Neuronal stem cell (in vitro differentiated cells): ENCODE results near the gene ABCD1.

ENCODE experiments used
- DNase-seq: peaks from one replicate; pipeline ENCODE4 v3.0.0-alpha.2; 2013; ENCODE audit warnings: low spot score
- H2AFZ ChIP-seq: one replicate; pipeline ENCODE4 v1.6.1; 2013; ENCODE audit warnings: mild to moderate bottlenecking, low read length, inconsistent platforms
- H2AK5ac ChIP-seq: 2 replicates; pipeline ENCODE4 v1.6.1; 2013; ENCODE audit warnings: low read depth, mild to moderate bottlenecking, inconsistent platforms, low read length, moderate library complexity, mixed read lengths
- H2BK120ac ChIP-seq: 2 replicates; pipeline ENCODE4 v1.6.1; 2013; ENCODE audit warnings: low read depth, mild to moderate bottlenecking, inconsistent platforms, low read length, moderate library complexity, mixed read lengths
- H2BK12ac ChIP-seq: one replicate; pipeline ENCODE4 v1.6.1; 2013; ENCODE audit warnings: low read length, inconsistent platforms
- H2BK15ac ChIP-seq: 2 replicates; pipeline ENCODE4 v1.6.1; 2013; ENCODE audit warnings: mild to moderate bottlenecking, low read length, inconsistent platforms, mixed read lengths
- H2BK5ac ChIP-seq: one replicate; pipeline ENCODE4 v1.6.1; 2013; ENCODE audit warnings: inconsistent platforms, mild to moderate bottlenecking, low read length, moderate library complexity
- H3K14ac ChIP-seq: one replicate; pipeline ENCODE4 v1.6.1; 2013; ENCODE audit warnings: low read length, inconsistent platforms
- H3K18ac ChIP-seq: 2 replicates; pipeline ENCODE4 v1.6.1; 2013; ENCODE audit warnings: low read length, inconsistent platforms
- H3K23ac ChIP-seq: 2 replicates; pipeline ENCODE4 v1.6.1; 2013; ENCODE audit warnings: low read depth, mild to moderate bottlenecking, mixed read lengths, low read length, inconsistent platforms; ENCODE audit not compliant: poor library complexity
- H3K27ac ChIP-seq: replicated peaks from 3 replicates; pipeline ENCODE4 v1.5.1; 2013; ENCODE audit warnings: low read length, inconsistent platforms
- H3K27me3 ChIP-seq, 3 experiments: 2 replicates each; pipeline ENCODE4 v1.6.1; 2013; ENCODE audit warnings: low read length in 3 of 3, mild to moderate bottlenecking in 2 of 3, inconsistent platforms in 1 of 3, low read depth in 1 of 3, mixed read lengths in 1 of 3, moderate library complexity in 1 of 3; ENCODE audit not compliant: control insufficient read depth in 3 of 3, insufficient read depth in 3 of 3
- H3K36me3 ChIP-seq, 2 donors: replicated peaks in 1 of 2; 2 replicates each; pipeline ENCODE4 v1.6.1; 2013; ENCODE audit warnings: low read length in 2 of 2; ENCODE audit not compliant: control insufficient read depth in 2 of 2, insufficient read depth in 2 of 2
- H3K4ac ChIP-seq: 2 replicates; pipeline ENCODE4 v1.6.1; 2013; ENCODE audit warnings: inconsistent platforms, mild to moderate bottlenecking, low read length, moderate library complexity
- H3K4me1 ChIP-seq, 2 donors: 1 replicate in 1 of 2; 2 replicates in 1 of 2; pipeline ENCODE4 v1.6.1; 2013; ENCODE audit warnings: low read length in 2 of 2, low read depth in 1 of 2; ENCODE audit not compliant: control insufficient read depth in 2 of 2, insufficient read depth in 1 of 2
- H3K4me2 ChIP-seq: one replicate; pipeline ENCODE4 v1.6.1; 2013; ENCODE audit warnings: mild to moderate bottlenecking, low read length, inconsistent platforms; ENCODE audit not compliant: insufficient read depth, poor library complexity, severe bottlenecking
- H3K4me3 ChIP-seq, 2 donors: 2 replicates each; pipeline ENCODE4 v1.5.1; 2013; ENCODE audit warnings: low read length in 2 of 2, mild to moderate bottlenecking in 2 of 2, inconsistent platforms in 1 of 2, moderate library complexity in 1 of 2
- H3K79me1 ChIP-seq: one replicate; pipeline ENCODE4 v1.6.1; 2013; ENCODE audit warnings: low read depth, mild to moderate bottlenecking, inconsistent platforms, low read length, moderate library complexity
- H3K9ac ChIP-seq: one replicate; pipeline ENCODE4 v1.6.1; 2013; ENCODE audit warnings: mild to moderate bottlenecking, low read depth, low read length, inconsistent platforms; ENCODE audit not compliant: poor library complexity
- H3K9me3 ChIP-seq, 2 donors: replicated peaks in 1 of 2; 2 replicates each; pipeline versions ENCODE3 to v1.6.1; 2013; ENCODE audit warnings: low read length in 2 of 2, mild to moderate bottlenecking in 2 of 2, inconsistent platforms in 1 of 2, low read depth in 1 of 2, mixed read lengths in 1 of 2, moderate library complexity in 1 of 2; ENCODE audit not compliant: control insufficient read depth in 2 of 2, insufficient read depth in 1 of 2
- H4K8ac ChIP-seq: one replicate; pipeline ENCODE4 v1.6.1; 2013; ENCODE audit warnings: low read depth, mild to moderate bottlenecking, inconsistent platforms, low read length, moderate library complexity
- H4K91ac ChIP-seq: one replicate; pipeline ENCODE4 v1.6.1; 2013; ENCODE audit warnings: low read length, low read depth, mild to moderate bottlenecking, inconsistent platforms; ENCODE audit not compliant: poor library complexity
- WGBS, 2 donors: extraction: QIAGEN DNeasy Blood & Tissue Kit; methylation state at CpG; one replicate each; pipeline ENCODE4 v1.1.7; 2013; ENCODE audit warnings: missing lambda C conversion rate in 2 of 2, mixed read lengths in 1 of 2; ENCODE audit not compliant: insufficient read length in 2 of 2, insufficient replicate concordance in 1 of 2; ENCODE audit errors: extremely low coverage in 2 of 2; 5-methylcytosine and 5-hydroxymethylcytosine counted together

ABCD1 gene

DNA sequence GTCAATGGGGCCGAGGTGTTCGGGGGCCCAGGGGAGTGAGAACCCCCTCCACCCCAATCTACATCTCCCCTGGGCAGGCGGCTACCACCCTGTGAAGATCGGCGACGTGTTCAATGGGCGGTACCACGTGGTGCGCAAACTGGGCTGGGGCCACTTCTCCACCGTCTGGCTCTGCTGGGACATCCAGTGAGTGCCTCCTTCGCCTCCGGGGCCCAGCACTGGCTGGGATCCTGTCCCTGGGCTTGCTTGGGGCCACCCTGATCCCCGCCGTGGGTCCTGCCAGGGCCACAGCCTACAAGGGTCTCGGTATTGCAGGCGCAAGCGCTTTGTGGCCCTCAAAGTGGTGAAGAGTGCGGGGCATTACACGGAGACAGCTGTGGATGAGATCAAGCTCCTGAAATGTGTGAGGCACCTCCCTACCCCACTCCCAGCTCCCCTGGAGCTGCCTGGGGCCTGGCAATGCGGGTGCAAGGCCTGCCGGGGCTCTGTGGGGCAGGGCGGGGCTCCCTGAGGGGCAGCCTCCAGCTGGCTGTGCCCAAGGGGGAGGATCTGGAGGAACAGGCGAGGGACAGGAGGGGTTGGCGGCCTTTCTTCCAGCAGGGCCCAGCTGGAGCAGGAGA lies 56.9 kb downstream of the ABCD1 start:
- Histone ChIP-seq H3K79me1 (no peaks in the 10 kb centered on the region), H4K91ac (no peak overlapping the region), H3K27ac (no peak overlapping the region), H4K8ac (no peak overlapping the region), H2BK5ac (no peak overlapping the region), H2BK120ac (no peak overlapping the region), H3K14ac (no peak overlapping the region), H3K4me3 (no peak overlapping the region), H2BK12ac (no peak overlapping the region), H2BK15ac (no peak overlapping the region), H2AFZ (no peak overlapping the region), H3K27me3 (no peaks in the 10 kb centered on the region), H3K4ac (no peak overlapping the region), H2AK5ac (no peak overlapping the region), H3K36me3 (peaks cover 7 to 12% of the 10 kb centered on the region in 2 donors), H3K23ac (peak overlapping the region; percentile 31), H3K4me1 (peaks cover 0 to 1% of the 10 kb centered on the region in 2 donors), H3K9me3 (no peaks in the 10 kb centered on the region), H3K4me2 (no peak overlapping the region), H3K9ac (no peak overlapping the region), H3K18ac (no peak overlapping the region)
- DNase-seq: no peak
- no CpG with 5 or more reads among the region's 24 CpGs for WGBS, 2 donors

DNA sequence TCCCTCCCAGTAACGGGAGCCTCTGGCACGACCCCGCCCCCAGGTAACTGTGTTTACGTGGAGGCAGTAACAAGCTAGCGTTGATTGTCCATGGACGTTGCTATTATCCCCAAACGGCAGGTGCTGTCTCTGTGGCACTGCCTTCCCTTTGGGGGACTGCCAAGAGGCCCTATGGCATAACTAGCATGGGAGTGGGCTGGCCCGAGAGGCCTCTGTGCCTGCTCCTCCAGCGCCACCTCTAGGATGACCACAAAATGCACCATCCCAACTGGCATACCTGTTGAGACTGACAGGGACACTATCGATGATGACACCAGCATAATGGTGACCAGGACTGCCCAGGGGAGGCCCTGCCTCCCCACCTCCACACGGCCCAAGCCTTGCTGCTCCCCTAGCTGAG lies 57.7 kb downstream of the ABCD1 start:
- no peak overlapping the region for H2BK12ac ChIP-seq
- H3K27me3 ChIP-seq: peaks cover 0 to 2% (median 0%) of the 10 kb centered on the region in 3 experiments
- H3K27ac ChIP-seq: no peak overlapping the region
- no peak overlapping the region for H3K9ac ChIP-seq
- no peak overlapping the region for H2AK5ac ChIP-seq
- H3K23ac ChIP-seq: peak overlapping the region; percentile 55
- H3K4ac ChIP-seq: no peak overlapping the region
- no peak overlapping the region for H4K91ac ChIP-seq
- peaks cover 7 to 19% of the 10 kb centered on the region in 2 donors for H3K36me3 ChIP-seq
- no peak overlapping the region for H2AFZ ChIP-seq
- no peak overlapping the region for H3K18ac ChIP-seq
- no CpG with 5 or more reads among the region's 11 CpGs for WGBS, 2 donors
- H3K4me2 ChIP-seq: no peak overlapping the region
- H3K14ac ChIP-seq: no peak overlapping the region
- no peak overlapping the region for H2BK15ac ChIP-seq
- no peaks in the 10 kb centered on the region for H3K9me3 ChIP-seq
- no peak for DNase-seq
- H2BK5ac ChIP-seq: no peak overlapping the region
- no peak overlapping the region for H3K4me3 ChIP-seq
- no peaks in the 10 kb centered on the region for H3K79me1 ChIP-seq
- peak overlapping the region; percentile 43 for H4K8ac ChIP-seq
- peaks cover 0 to 1% of the 10 kb centered on the region in 2 donors for H3K4me1 ChIP-seq
- no peak overlapping the region for H2BK120ac ChIP-seq

DNA sequence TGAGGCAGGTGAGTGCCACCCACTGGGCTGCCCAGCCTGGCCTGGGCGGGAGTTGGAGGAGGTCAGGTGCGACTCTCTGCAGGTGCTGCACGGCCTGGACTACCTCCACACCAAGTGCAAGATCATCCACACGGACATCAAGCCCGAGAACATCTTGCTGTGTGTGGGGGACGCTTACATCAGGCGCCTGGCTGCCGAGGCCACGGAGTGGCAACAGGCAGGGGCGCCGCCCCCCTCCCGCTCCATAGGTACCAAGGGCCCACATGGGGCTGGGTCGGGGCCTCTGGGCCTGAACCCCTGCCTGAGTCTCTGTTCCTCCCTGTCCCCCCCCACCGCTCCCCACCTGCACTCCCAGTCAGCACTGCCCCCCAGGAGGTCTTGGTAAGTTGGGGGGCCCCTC lies 58.2 kb downstream of the ABCD1 start:
- Histone ChIP-seq H3K9ac (no peak overlapping the region), H2AFZ (no peak overlapping the region), H2BK12ac (no peak overlapping the region), H4K8ac (peak overlapping the region; percentile 43), H3K9me3 (no peaks in the 10 kb centered on the region), H3K27ac (no peak overlapping the region), H3K23ac (peak overlapping the region; percentile 55), H2BK5ac (no peak overlapping the region), H2AK5ac (no peak overlapping the region), H4K91ac (no peak overlapping the region), H3K4me1 (peaks cover 0 to 1% of the 10 kb centered on the region in 2 donors), H2BK15ac (no peak overlapping the region), H3K14ac (no peak overlapping the region), H3K79me1 (no peaks in the 10 kb centered on the region), H3K4ac (no peak overlapping the region), H3K4me2 (no peak overlapping the region), H2BK120ac (no peak overlapping the region), H3K27me3 (peaks cover 0 to 2% (median 0%) of the 10 kb centered on the region in 3 experiments), H3K36me3 (peaks cover 7 to 21% of the 10 kb centered on the region in 2 donors), H3K4me3 (no peak overlapping the region), H3K18ac (no peak overlapping the region)
- no CpG with 5 or more reads among the region's 14 CpGs for WGBS, 2 donors
- no peak for DNase-seq

DNA sequence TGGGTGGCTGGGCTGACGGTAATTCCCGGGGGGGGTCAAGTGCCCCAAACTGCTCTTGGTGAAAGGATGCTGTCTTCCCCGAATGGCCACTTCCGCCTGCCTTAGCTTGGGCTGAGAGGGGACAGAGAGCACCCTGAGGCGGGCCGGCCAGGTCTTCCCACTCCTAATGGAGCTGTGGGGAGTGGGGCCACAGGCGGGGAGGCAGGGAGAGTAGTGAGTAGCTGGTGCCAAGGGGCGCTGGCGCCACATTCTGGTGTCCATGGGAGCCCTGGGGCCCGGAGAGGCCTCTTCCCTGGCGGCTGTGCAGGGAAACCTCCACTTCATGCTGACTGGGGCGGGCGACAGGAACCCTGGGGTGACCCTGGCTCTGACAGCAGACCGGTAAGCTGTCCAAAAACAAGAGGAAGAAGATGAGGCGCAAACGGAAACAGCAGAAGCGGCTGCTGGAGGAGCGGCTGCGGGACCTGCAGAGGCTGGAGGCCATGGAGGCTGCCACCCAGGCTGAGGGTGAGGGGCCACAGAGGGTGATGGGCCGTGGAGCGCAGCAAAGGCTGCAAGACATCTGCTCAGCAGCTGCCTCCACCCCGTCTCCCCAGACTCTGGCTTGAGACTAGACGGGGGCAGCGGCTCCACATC lies 58.8 kb downstream of the ABCD1 start:
- Histone ChIP-seq H4K91ac (no peak overlapping the region), H3K4me2 (no peak overlapping the region)
- no CpG with 5 or more reads among the region's 24 CpGs for WGBS, 2 donors

More for the DNA sequence above, 58.8 kb downstream of the ABCD1 start:
- Histone ChIP-seq H2BK120ac (no peak overlapping the region), H3K4ac (no peak overlapping the region), H2AFZ (no peak overlapping the region), H2BK5ac (no peak overlapping the region), H3K14ac (no peak overlapping the region), H2BK15ac (no peak overlapping the region), H2BK12ac (peak overlapping the region; percentile 58), H3K23ac (no peak overlapping the region), H2AK5ac (no peak overlapping the region), H3K4me1 (peaks cover 0 to 1% of the 10 kb centered on the region in 2 donors), H3K9ac (no peak overlapping the region), H3K79me1 (no peaks in the 10 kb centered on the region), H4K8ac (no peak overlapping the region), H3K4me3 (no peak overlapping the region), H3K36me3 (peaks cover 7 to 21% of the 10 kb centered on the region in 2 donors), H3K27me3 (peaks cover 0 to 2% (median 0%) of the 10 kb centered on the region in 3 experiments), H3K9me3 (no peaks in the 10 kb centered on the region), H3K18ac (no peak overlapping the region), H3K27ac (no peak overlapping the region)
- DNase-seq: no peak
